Right cardiac atrium (tissue), 5 donors: ENCODE data around the gene MATN3. TPM values are rescaled to one million over a fixed set of nuclear protein-coding genes. Genes with fewer than 3 reads are reported as not detected.

ENCODE experiments used
- ATAC-seq, 2 donors: fragments of 200-7000 bp; cut with Tn5 transposase; one replicate each; pipeline versions ENCODE4 v1.8.0 to v1.9.1; 2020; ENCODE audit warnings: moderate library complexity in 2 of 2, mild to moderate bottlenecking in 1 of 2
- DNase-seq, 3 donors: peaks; one replicate each; pipeline ENCODE4 v3.0.0-alpha.2; 2020
- H3K27ac ChIP-seq: one replicate; pipeline ENCODE4 v1.5.1; 2013; ENCODE audit warnings: mild to moderate bottlenecking, low read length, control low read depth, moderate library complexity
- H3K27me3 ChIP-seq: one replicate; pipeline ENCODE4 v1.6.1; 2013; ENCODE audit not compliant: control insufficient read depth, insufficient read depth
- H3K4me1 ChIP-seq: one replicate; pipeline ENCODE4 v1.6.1; 2013; ENCODE audit warnings: low read length; ENCODE audit not compliant: control insufficient read depth, insufficient read depth
- H3K4me3 ChIP-seq: one replicate; pipeline ENCODE4 v1.5.1; 2013; ENCODE audit warnings: low read length, control low read depth
- H3K9me3 ChIP-seq: one replicate; pipeline ENCODE4 v1.6.1; 2013; ENCODE audit warnings: low read length; ENCODE audit not compliant: control insufficient read depth
- WGBS: extraction: QIAGEN DNeasy Blood & Tissue Kit; methylation state at CpG from one replicate; pipeline ENCODE4 v1.1.7; 2013; 5-methylcytosine and 5-hydroxymethylcytosine counted together
- intact Hi-C, 4 donors: fragments of 100-400 bp; cut with DNase I; formaldehyde crosslinking; loops; one replicate each; pipeline versions ENCODE4 v1.11.0 to v1.14.0; 2022 to 2023
- polyA plus RNA-seq: library from polyadenylated mRNA; stranded (reverse); fragments of 200-250 nt; gene quantifications from one replicate; pipeline ENCODE4 v1.2.3, GENCODE V29; 2013
- total RNA-seq, 4 donors: library from RNA; stranded (reverse); fragmentation: NEBNext Ultra II Directional; extraction: Animal tissue kit (Norgen Biotek cat#: 25700); gene quantifications; one replicate each; pipeline ENCODE4 v1.2.1, GENCODE V29; 2021
- donor health status: healthy with polysubstance abuse.
- donor health status: DM: no; HTN: yes; CAD: no.
- donor health status: DM: no; HTN: no; CAD: no.
- donor health status: DM: no; HTN: yes; CAD: no; lungs with severe emphysema.
- donor health status: DM: yes; HTN: yes; CAD: no.

The MATN3 gene
- total and polyA plus RNA-seq, 5 donors: 0.23 to 0.38 (median 0.29) TPM

GRCh38 chr2:19955544-19956422 lies 56.7 kb downstream of the MATN3 start:
- no peaks in the 10 kb centered on the region for H3K27me3 ChIP-seq
- no peaks in the 10 kb centered on the region for H3K4me1 ChIP-seq
- 57% methylated on average over 6 of the region's 6 CpGs for WGBS
- H3K4me3 ChIP-seq: no peak overlapping the region
- peak; percentile 87 for ATAC-seq
- DNase-seq: peak; percentile 28 to 66 (median 59)
- no peak overlapping the region for H3K27ac ChIP-seq
- intact Hi-C loops: loop anchor here in 2 of 4 donors (2.0 to 5.0 kb wide), 2 partner anchors 142 to 143 kb away; no protein-coding TSS in a partner anchor
- no peaks in the 10 kb centered on the region for H3K9me3 ChIP-seq

GRCh38 chr2:19949071-19949470 lies 63.4 kb downstream of the MATN3 start:
- DNase-seq (no peak), ATAC-seq (no peak)
- H3K4me3 ChIP-seq: no peak overlapping the region
- intact Hi-C loops: no loop called here
- no peaks in the 10 kb centered on the region for H3K4me1 ChIP-seq
- no peaks in the 10 kb centered on the region for H3K27me3 ChIP-seq
- no peaks in the 10 kb centered on the region for H3K9me3 ChIP-seq
- H3K27ac ChIP-seq: no peak overlapping the region

DNA sequence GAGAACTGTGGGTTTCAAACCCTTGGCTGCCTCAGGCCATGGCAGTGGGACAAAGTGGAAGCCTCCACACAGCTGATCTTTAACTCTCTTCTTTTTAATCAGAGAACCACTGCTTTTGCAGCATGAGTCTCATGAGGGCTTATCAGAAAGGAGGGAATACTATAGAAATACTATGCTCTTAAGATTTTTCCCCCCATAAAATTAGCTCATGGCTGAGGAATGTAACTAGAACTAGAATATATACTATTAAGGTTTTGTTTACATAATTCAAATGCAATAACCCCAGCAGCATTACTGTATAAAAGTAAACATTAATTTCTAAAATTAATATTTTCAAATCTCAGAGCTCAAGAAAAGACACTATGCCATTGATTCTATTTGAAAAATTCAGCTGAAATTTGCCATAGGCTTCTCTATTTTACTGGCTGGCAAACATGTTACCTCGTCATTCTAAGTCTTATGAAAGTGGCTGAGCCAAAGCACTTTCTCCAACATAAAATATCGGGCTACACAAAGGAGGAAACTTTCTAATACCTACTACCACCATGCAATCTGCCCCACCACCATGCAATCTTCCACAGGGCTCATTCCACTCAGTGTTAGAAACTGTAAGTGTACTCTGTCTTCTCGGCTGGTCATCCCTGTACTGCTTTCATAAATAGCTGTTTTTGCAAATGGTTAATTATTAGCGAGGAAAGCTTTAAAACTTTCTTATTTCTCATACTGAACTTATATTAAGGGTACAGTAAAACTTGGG lies 65.1 kb downstream of the MATN3 start:
- WGBS: 91% methylated on average over 4 of the region's 4 CpGs

GRCh38 chr2:19944205-19944845 lies 68.1 kb downstream of the MATN3 start:
- no peak overlapping the region for H3K27ac ChIP-seq
- H3K9me3 ChIP-seq: no peaks in the 10 kb centered on the region
- no peak for DNase-seq
- no peaks in the 10 kb centered on the region for H3K4me1 ChIP-seq
- no peaks in the 10 kb centered on the region for H3K27me3 ChIP-seq
- 74% methylated on average over 2 of the region's 2 CpGs for WGBS
- H3K4me3 ChIP-seq: no peak overlapping the region
- intact Hi-C loops: no loop called here
- no peak for ATAC-seq

More for the DNA sequence above, 65.1 kb downstream of the MATN3 start:
- Histone ChIP-seq H3K9me3 (no peaks in the 10 kb centered on the region), H3K4me3 (no peak overlapping the region), H3K27ac (no peak overlapping the region), H3K27me3 (no peaks in the 10 kb centered on the region), H3K4me1 (no peaks in the 10 kb centered on the region)
- intact Hi-C loops: no loop called here
- DNase-seq (no peak), ATAC-seq (no peak)

- H3K27ac ChIP-seq: no peak overlapping the region
- H3K27me3 ChIP-seq: no peaks in the 10 kb centered on the region
- DNase-seq (no peak), ATAC-seq (no peak)
- H3K4me3 ChIP-seq: no peak overlapping the region
- WGBS: 13% methylated on average over 1 of the region's 1 CpG
- no peaks in the 10 kb centered on the region for H3K9me3 ChIP-seq
- no peaks in the 10 kb centered on the region for H3K4me1 ChIP-seq
- intact Hi-C loops: no loop called here
Observed at GRCh38 chr2:19943189-19943588, 69.3 kb downstream of the MATN3 start.

- no peaks in the 10 kb centered on the region for H3K4me1 ChIP-seq
- ATAC-seq (no peak), DNase-seq (no peak)
- no peaks in the 10 kb centered on the region for H3K9me3 ChIP-seq
- H3K27me3 ChIP-seq: no peaks in the 10 kb centered on the region
- H3K27ac ChIP-seq: no peak overlapping the region
- no peak overlapping the region for H3K4me3 ChIP-seq
- intact Hi-C loops: no loop called here
Observed at GRCh38 chr2:19942199-19942598, 70.3 kb downstream of the MATN3 start.

Other genes starting within 250 kb of the MATN3 start
- gene TTC32, start 110.7 kb downstream of the MATN3 start, total RNA-seq: 1 to 10 TPM; 5.3 to 8.7 (median 6.8) TPM
- gene TTC32, start 110.7 kb downstream of the MATN3 start, polyA plus RNA-seq: 8.1 TPM
- 1 to 10 TPM; 6.2 to 7.2 (median 6.9) TPM for gene WDR35, start 22.6 kb downstream of the MATN3 start, total RNA-seq
- 2.2 TPM for gene WDR35, start 22.6 kb downstream of the MATN3 start, polyA plus RNA-seq
- gene LAPTM4A, start 39.0 kb upstream of the MATN3 start, total RNA-seq: 100 to 1,000 TPM; 178 to 208 (median 191) TPM
- 224 TPM for gene LAPTM4A, start 39.0 kb upstream of the MATN3 start, polyA plus RNA-seq
- under 1 TPM; 0.09 to 0.25 (median 0.20) TPM for gene SDC1, start 212.5 kb upstream of the MATN3 start, total RNA-seq
- 0.23 TPM for gene SDC1, start 212.5 kb upstream of the MATN3 start, polyA plus RNA-seq